ENCODE data around the gene TTYH1. TPM values are rescaled to one million over a fixed set of nuclear protein-coding genes. Genes with fewer than 3 reads are reported as not detected.

Gene TTYH1
- polyA plus RNA-seq, 1 experiment = not detected

- no peaks in the 10 kb centered on the region for H3K27me3 ChIP-seq (ENCODE audit: control insufficient read depth, insufficient read depth, low read length)
- H3K9me3 ChIP-seq (ENCODE audit: control insufficient read depth, insufficient read depth, low read length) = peaks cover 11% of the 10 kb centered on the region
- TF ChIP-seq CTCF (IDR thresholded peaks at IDR 0.05; ENCODE audit: low read depth, low read length) = no peak
- no peak overlapping the region for H3K4me3 ChIP-seq (ENCODE audit: low read depth, low read length)
- no peak for DNase-seq (ENCODE audit: low read depth, low spot score)
- H3K27ac ChIP-seq (ENCODE audit: low read depth, low read length) = no peak overlapping the region
- CTCF ChIA-PET = interaction anchor here (0.7 kb wide), 1 partner anchor 77 kb away, joined by 3 read pairs; no protein-coding TSS in a partner anchor
- POLR2A ChIA-PET = no interaction called here
Measured at GRCh38 chr19:54400913-54401312, 14.4 kb upstream of the TTYH1 start.

GRCh38 chr19:54403054-54403453 lies 12.2 kb upstream of the TTYH1 start:
- no peak overlapping the region for H3K4me3 ChIP-seq (ENCODE audit: low read depth, low read length)
- POLR2A ChIA-PET = no interaction called here

GRCh38 chr19:54405628-54406027 lies 9.6 kb upstream of the TTYH1 start:
- ChIA-PET CTCF (no interaction called here), POLR2A (no interaction called here)
- no peak for DNase-seq (ENCODE audit: low read depth, low spot score)
- Histone ChIP-seq H3K4me3 (ENCODE audit: low read depth, low read length) (no peak overlapping the region), H3K9me3 (ENCODE audit: control insufficient read depth, insufficient read depth, low read length) (peaks cover 33% of the 10 kb centered on the region), H3K27ac (ENCODE audit: low read depth, low read length) (no peak overlapping the region), H3K27me3 (ENCODE audit: control insufficient read depth, insufficient read depth, low read length) (no peaks in the 10 kb centered on the region)
- no peak for TF ChIP-seq CTCF (IDR thresholded peaks at IDR 0.05; ENCODE audit: low read depth, low read length)

More at GRCh38 chr19:54403054-54403453, 12.2 kb upstream of the TTYH1 start:
- DNase-seq (ENCODE audit: low read depth, low spot score) = no peak
- Histone ChIP-seq H3K9me3 (ENCODE audit: control insufficient read depth, insufficient read depth, low read length) (peaks cover 26% of the 10 kb centered on the region), H3K27ac (ENCODE audit: low read depth, low read length) (no peak overlapping the region), H3K27me3 (ENCODE audit: control insufficient read depth, insufficient read depth, low read length) (no peaks in the 10 kb centered on the region)
- no peak for TF ChIP-seq CTCF (IDR thresholded peaks at IDR 0.05; ENCODE audit: low read depth, low read length)
- CTCF ChIA-PET = interaction anchor here (1.5 kb wide), 1 partner anchor 12 kb away, joined by 6 read pairs; no protein-coding TSS in a partner anchor

GRCh38 chr19:54407780-54408179 lies 7.5 kb upstream of the TTYH1 start:
- Histone ChIP-seq H3K27ac (ENCODE audit: low read depth, low read length) (no peak overlapping the region), H3K9me3 (ENCODE audit: control insufficient read depth, insufficient read depth, low read length) (peaks cover 26% of the 10 kb centered on the region), H3K27me3 (ENCODE audit: control insufficient read depth, insufficient read depth, low read length) (no peaks in the 10 kb centered on the region), H3K4me3 (ENCODE audit: low read depth, low read length) (no peak overlapping the region)
- no peak for DNase-seq (ENCODE audit: low read depth, low spot score)
- ChIA-PET CTCF (interaction anchor here (0.6 to 1.2 kb wide), 2 partner anchors 16 to 141 kb away, joined by 3 to 4 read pairs; no protein-coding TSS in a partner anchor), POLR2A (no interaction called here)
- no peak for TF ChIP-seq CTCF (IDR thresholded peaks at IDR 0.05; ENCODE audit: low read depth, low read length)

GRCh38 chr19:54408456-54409026 lies 6.7 kb upstream of the TTYH1 start:
- H3K4me3 ChIP-seq (ENCODE audit: low read depth, low read length) = no peak overlapping the region
- H3K27ac ChIP-seq (ENCODE audit: low read depth, low read length) = no peak overlapping the region
- DNase-seq (ENCODE audit: low read depth, low spot score) = no peak
- no peak for TF ChIP-seq CTCF (IDR thresholded peaks at IDR 0.05; ENCODE audit: low read depth, low read length)
- H3K27me3 ChIP-seq (ENCODE audit: control insufficient read depth, insufficient read depth, low read length) = no peaks in the 10 kb centered on the region
- CTCF ChIA-PET = no interaction called here
- H3K9me3 ChIP-seq (ENCODE audit: control insufficient read depth, insufficient read depth, low read length) = peaks cover 22% of the 10 kb centered on the region
- POLR2A ChIA-PET = no interaction called here

Measured in AG04450 (cell line).